WI38 (cell line): Measurements from ENCODE around the gene DDX1.

Source experiments
- H3K4me3 ChIP-seq: 2 replicates; pipeline ENCODE4 v1.5.1; 2011; ENCODE audit warnings: low read depth, mild to moderate bottlenecking, control low read depth, low read length
- TF ChIP-seq, protein P1 (sequence below): IDR thresholded peaks from 2 replicates; pipeline ENCODE4 v1.5.1; 2012; ENCODE audit warnings: low read depth, mild to moderate bottlenecking, control low read depth, low read length

The DDX1 gene

DNA sequence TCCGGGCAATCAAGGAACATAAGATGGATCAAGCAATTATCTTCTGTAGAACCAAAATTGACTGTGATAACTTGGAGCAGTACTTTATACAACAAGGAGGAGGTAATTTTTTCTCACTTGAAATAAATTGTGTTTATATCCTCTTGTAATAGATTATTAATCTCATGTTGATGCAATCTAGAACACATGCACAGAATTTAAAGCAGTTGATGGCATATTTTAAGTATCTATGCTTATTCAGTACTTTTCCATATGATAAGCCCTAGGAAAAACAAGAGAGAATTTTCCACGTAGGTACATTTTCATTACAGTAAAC is 31.8 kb downstream of the DDX1 start:
- no peak overlapping the region for H3K4me3 ChIP-seq
- TF ChIP-seq, protein P1, sequence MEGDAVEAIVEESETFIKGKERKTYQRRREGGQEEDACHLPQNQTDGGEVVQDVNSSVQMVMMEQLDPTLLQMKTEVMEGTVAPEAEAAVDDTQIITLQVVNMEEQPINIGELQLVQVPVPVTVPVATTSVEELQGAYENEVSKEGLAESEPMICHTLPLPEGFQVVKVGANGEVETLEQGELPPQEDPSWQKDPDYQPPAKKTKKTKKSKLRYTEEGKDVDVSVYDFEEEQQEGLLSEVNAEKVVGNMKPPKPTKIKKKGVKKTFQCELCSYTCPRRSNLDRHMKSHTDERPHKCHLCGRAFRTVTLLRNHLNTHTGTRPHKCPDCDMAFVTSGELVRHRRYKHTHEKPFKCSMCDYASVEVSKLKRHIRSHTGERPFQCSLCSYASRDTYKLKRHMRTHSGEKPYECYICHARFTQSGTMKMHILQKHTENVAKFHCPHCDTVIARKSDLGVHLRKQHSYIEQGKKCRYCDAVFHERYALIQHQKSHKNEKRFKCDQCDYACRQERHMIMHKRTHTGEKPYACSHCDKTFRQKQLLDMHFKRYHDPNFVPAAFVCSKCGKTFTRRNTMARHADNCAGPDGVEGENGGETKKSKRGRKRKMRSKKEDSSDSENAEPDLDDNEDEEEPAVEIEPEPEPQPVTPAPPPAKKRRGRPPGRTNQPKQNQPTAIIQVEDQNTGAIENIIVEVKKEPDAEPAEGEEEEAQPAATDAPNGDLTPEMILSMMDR, result no peak

DNA sequence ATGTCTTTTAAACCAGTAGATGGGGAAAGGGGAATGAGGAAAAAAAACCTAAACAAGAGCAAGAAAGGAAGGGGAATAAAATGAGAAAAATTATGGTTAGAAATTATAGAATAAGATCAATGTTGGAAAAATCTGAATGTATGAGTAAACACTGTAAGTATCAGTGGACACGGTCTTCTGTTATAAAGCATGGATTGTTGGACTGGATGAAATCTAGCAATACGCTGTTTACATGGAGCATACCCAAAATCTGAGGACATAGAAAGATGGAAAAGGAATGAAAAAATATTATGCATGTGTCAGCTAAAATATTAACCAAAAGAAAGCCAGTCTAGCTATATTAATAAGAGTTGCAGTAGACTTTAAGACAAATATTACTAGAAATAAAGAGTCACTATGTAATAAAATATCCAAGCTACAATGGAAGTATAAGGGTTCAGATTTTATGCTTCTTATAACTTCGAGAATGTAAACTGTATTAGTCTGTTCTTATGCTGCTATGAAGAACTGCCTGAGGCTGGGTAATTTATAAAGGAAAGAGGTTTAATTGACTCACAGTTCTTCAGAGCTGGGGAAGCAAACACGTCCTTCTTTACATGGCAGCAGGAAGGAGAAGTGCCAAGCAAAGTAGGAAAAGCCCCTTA is 32.4 kb downstream of the DDX1 start:
- no peak overlapping the region for H3K4me3 ChIP-seq
- TF ChIP-seq, protein P1, result no peak

DNA sequence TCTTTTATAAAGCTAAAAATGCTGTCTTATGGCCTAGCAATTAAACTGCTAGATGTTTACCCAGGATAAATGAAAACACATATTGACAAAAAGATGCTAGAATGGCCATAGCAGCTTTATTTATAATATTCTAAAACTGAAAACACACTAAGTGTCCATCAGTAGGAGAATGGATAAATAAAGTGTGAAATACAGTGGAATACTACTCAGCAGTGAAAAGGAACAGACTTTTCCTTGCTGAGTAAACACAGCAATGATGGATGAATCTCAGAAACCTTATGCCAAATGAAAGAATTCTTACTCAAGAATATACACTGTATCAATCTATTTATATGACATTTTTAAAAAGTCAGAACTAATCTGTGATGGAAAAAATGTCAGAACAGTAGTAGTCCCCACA is 33.2 kb downstream of the DDX1 start:
- H3K4me3 ChIP-seq, result no peak overlapping the region
- TF ChIP-seq, protein P1, result no peak

DNA sequence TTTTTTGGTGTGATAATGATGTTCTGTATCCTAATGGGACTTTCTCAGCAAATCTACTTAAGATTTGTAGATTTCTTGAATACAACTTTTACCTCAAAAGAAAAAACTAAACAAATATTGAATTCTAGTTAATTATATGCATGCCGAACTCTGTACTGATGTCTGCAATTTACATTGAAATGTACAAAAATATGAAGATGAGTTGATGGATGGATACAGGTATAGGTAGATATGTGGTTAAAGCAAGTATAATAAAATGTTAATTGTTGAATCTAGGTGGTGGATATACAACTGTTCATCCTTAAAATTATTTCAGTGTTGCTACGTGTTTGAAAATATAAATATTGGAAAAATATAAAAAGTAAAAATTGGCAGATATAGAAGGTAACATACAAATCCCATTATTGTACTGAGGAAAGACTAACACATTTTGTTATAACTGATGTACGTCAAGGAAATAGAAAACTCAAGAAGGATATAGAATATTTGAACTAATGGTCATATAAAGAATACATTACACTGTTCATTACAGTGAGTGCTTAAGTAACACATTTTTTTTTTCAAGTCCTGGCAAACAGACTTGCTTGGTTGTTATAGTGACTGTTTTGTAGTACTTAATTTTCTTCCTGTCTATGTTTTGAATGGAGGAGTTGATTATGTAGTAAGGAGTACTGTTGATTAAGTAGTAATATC is 33.8 kb downstream of the DDX1 start:
- TF ChIP-seq, protein P1, result no peak
- H3K4me3 ChIP-seq, result no peak overlapping the region

DNA sequence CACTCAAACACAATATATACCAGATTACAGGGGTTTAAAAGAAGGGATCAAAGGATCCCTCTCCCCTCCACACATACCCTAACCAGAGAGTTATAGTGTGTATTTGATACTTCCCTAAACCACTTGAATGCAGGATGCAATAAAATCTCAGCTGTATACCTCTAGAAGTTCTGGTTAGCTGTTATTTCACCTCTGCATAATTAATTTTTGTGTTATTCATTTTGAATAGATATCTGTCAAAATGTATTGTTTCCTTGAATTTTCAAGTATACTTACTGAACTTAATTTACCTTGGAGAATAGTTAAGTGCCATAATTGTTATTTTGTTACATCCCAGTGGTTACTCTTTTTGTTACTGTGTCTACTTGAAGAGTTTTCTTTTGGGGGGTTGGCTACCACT is 34.5 kb downstream of the DDX1 start:
- H3K4me3 ChIP-seq, result no peak overlapping the region
- TF ChIP-seq, protein P1, result no peak

DNA sequence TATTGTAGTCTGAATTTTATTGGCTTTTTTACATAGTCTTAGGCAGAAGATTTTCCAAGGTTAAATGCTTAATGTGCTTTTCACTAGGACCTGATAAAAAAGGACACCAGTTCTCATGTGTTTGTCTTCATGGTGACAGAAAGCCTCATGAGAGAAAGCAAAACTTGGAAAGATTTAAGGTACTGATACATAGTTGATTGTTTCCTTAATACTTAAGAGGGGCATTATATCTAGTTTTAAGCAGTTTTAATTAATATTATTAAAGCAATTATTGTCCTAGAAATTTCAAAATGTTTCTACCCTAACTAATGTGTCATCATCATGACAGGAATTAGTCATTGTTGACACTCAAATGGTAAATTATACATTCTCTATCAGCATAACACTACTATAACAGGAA is 35.3 kb downstream of the DDX1 start:
- no peak overlapping the region for H3K4me3 ChIP-seq
- TF ChIP-seq, protein P1, result no peak

DNA sequence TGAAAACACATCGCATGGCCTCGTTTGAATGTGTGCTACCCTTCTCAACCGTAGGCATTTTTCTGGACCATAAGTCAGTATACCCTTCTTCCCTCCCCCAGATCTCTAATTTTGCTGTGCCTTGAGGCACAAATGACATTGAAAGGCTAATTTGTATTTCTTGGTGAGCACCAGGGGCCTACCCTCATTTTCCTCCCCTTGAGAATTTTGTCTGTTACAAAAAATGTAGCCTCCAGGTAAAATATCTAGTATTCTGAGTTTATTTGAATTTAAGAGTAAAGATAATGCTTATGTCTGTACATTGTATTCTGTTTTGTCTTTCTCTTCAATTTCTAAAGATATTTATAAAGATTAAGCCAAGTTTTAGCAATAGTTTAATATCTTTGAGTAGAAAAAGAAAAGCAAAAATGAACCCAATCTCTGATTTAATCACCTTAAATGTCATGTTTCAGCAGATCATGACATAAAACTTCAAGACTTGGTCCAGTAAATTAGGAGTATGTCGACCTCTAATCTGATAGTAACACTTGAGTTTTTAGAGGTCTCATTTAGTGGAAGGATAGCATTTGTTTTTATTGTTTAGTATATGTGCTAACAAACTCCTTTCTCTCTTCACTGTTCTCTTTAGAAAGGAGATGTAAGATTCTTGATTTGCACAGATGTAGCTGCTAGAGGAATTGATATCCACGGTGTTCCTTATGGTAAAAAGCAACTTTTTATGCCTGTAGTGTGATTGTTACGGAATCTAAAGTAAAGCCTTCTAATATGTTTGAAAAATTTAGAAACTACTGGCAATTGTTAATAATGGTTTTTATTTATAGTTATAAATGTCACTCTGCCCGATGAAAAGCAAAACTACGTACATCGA is 36.4 kb downstream of the DDX1 start:
- TF ChIP-seq, protein P1, result no peak
- H3K4me3 ChIP-seq, result no peak overlapping the region
